Measurements from ENCODE around the gene GLCCI1.

Gene GLCCI1

GRCh38 chr7:7976677-7977076, 8.1 kb downstream of the GLCCI1 start:
- no peaks in the 10 kb centered on the region for H3K27me3 ChIP-seq
- no peaks in the 10 kb centered on the region; the same call in 1 of the 2 replicates for H3K4me1 ChIP-seq
- TF ChIP-seq CTCF (IDR thresholded peaks at IDR 0.05; ENCODE audit: low read depth, low read length) = no peak

GRCh38 chr7:7977774-7978173, 9.2 kb downstream of the GLCCI1 start:
- Histone ChIP-seq H3K27me3 (no peaks in the 10 kb centered on the region), H3K9me3 (no peaks in the 10 kb centered on the region), H3K36me3 (0 out of 2 replicates have a peak, but pooled peaks cover 2% of the 10 kb centered on the region), H3K4me3 (ENCODE audit: low read depth, low read length) (no peak overlapping the region), H3K4me1 (no peaks in the 10 kb centered on the region; the same call in 1 of the 2 replicates)
- TF ChIP-seq CTCF (IDR thresholded peaks at IDR 0.05; ENCODE audit: low read depth, low read length) = no peak
- no peak for DNase-seq

More at GRCh38 chr7:7976677-7977076, 8.1 kb downstream of the GLCCI1 start:
- Histone ChIP-seq H3K9me3 (no peaks in the 10 kb centered on the region), H3K36me3 (0 out of 2 replicates have a peak, but pooled peaks cover under 1% of the 10 kb centered on the region), H3K4me3 (ENCODE audit: low read depth, low read length) (no peak overlapping the region)
- DNase-seq = no peak

GRCh38 chr7:7978860-7979259, 10.3 kb downstream of the GLCCI1 start:
- no peak for DNase-seq
- Histone ChIP-seq H3K36me3 (0 out of 2 replicates have a peak, but pooled peaks cover 2% of the 10 kb centered on the region), H3K9me3 (no peaks in the 10 kb centered on the region), H3K4me1 (no peaks in the 10 kb centered on the region; the same call in 1 of the 2 replicates), H3K27me3 (no peaks in the 10 kb centered on the region), H3K4me3 (ENCODE audit: low read depth, low read length) (no peak overlapping the region)
- TF ChIP-seq CTCF (IDR thresholded peaks at IDR 0.05; ENCODE audit: low read depth, low read length) = no peak

- H3K9me3 ChIP-seq = no peaks in the 10 kb centered on the region
- H3K27me3 ChIP-seq = no peaks in the 10 kb centered on the region
- DNase-seq = no peak
- TF ChIP-seq CTCF (IDR thresholded peaks at IDR 0.05; ENCODE audit: low read depth, low read length) = no peak
- no peaks in the 10 kb centered on the region; the same call in 1 of the 2 replicates for H3K4me1 ChIP-seq
- no peak overlapping the region for H3K4me3 ChIP-seq (ENCODE audit: low read depth, low read length)
- H3K36me3 ChIP-seq = 0 out of 2 replicates have a peak, but pooled peaks cover 2% of the 10 kb centered on the region
Observed at GRCh38 chr7:7979558-7979957, 11.0 kb downstream of the GLCCI1 start.

- 0 out of 2 replicates have a peak, but pooled peaks cover 2% of the 10 kb centered on the region for H3K36me3 ChIP-seq
- H3K4me1 ChIP-seq = no peaks in the 10 kb centered on the region
- H3K27me3 ChIP-seq = no peaks in the 10 kb centered on the region
- DNase-seq = no peak
- TF ChIP-seq CTCF (IDR thresholded peaks at IDR 0.05; ENCODE audit: low read depth, low read length) = no peak
- H3K4me3 ChIP-seq (ENCODE audit: low read depth, low read length) = no peak overlapping the region
- H3K9me3 ChIP-seq = no peaks in the 10 kb centered on the region
Observed at GRCh38 chr7:7980134-7980533, 11.5 kb downstream of the GLCCI1 start.

- no peak overlapping the region for H3K4me3 ChIP-seq (ENCODE audit: low read depth, low read length)
- DNase-seq = no peak
- H3K36me3 ChIP-seq = 0 out of 2 replicates have a peak, but pooled peaks cover 2% of the 10 kb centered on the region
- H3K27me3 ChIP-seq = no peaks in the 10 kb centered on the region
- H3K4me1 ChIP-seq = no peaks in the 10 kb centered on the region
- H3K9me3 ChIP-seq = no peaks in the 10 kb centered on the region
- TF ChIP-seq CTCF (IDR thresholded peaks at IDR 0.05; ENCODE audit: low read depth, low read length) = no peak
Observed at GRCh38 chr7:7982904-7983303, 14.3 kb downstream of the GLCCI1 start.

All from BE2C (cell line).